CD8-positive, alpha-beta memory T cell (primary cell): ENCODE measurements around the gene GSPT1. TPM values are rescaled to one million over a fixed set of nuclear protein-coding genes. Genes with fewer than 3 reads are reported as not detected.

Source experiments
- CTCF ChIA-PET: fragments of 350-600 bp; sonication (Branson Sonifier 250); formaldehyde crosslinking; loops from one replicate; lab custom pipeline; 2021; ENCODE audit warnings: antibody characterized with exemption; lab: Charles Lee
- POLR2A ChIA-PET: fragments of 350-600 bp; sonication (Branson Sonifier 250); formaldehyde crosslinking; loops from one replicate; lab custom pipeline; 2021; ENCODE audit warnings: antibody characterized with exemption; lab: Charles Lee
- DNase-seq, 5 donors: peaks; one replicate each; pipeline versions ENCODE4 v3.0.0 to v3.0.0-alpha.2; 2020 to 2022; ENCODE audit warnings: mixed read lengths in 1 of 5
- H3K27ac ChIP-seq: one replicate; pipeline ENCODE4 v1.7.0; 2013; ENCODE audit warnings: low read depth, mild to moderate bottlenecking, low read length, moderate library complexity
- H3K27me3 ChIP-seq: 2 replicates; pipeline ENCODE4 v1.7.0; 2013; ENCODE audit warnings: low read length, mild to moderate bottlenecking; ENCODE audit not compliant: insufficient read depth, poor library complexity, severe bottlenecking
- H3K36me3 ChIP-seq: 2 replicates; pipeline ENCODE4 v1.7.0; 2013; ENCODE audit warnings: mild to moderate bottlenecking, low read length, moderate library complexity; ENCODE audit not compliant: insufficient read depth
- H3K4me1 ChIP-seq: 2 replicates; pipeline ENCODE4 v1.7.0; 2013; ENCODE audit warnings: mild to moderate bottlenecking, low read length, moderate library complexity; ENCODE audit not compliant: insufficient read depth
- H3K4me3 ChIP-seq: 2 replicates; pipeline ENCODE4 v1.7.0; 2013; ENCODE audit warnings: mild to moderate bottlenecking, low read length
- H3K9me3 ChIP-seq: 2 replicates; pipeline ENCODE4 v1.7.0; 2013; ENCODE audit warnings: mild to moderate bottlenecking, low read length
- H3K27ac Mint-ChIP-seq, 8 donors: one replicate each; pipeline ENCODE4 v1.8.0; 2020 to 2021; ENCODE audit warnings: mixed read lengths in 8 of 8, mild to moderate bottlenecking in 6 of 8, inconsistent platforms in 3 of 8, moderate library complexity in 3 of 8
- H3K27me3 Mint-ChIP-seq, 2 donors: one replicate each; pipeline ENCODE4 v1.8.0; 2020 to 2021; ENCODE audit warnings: mixed read lengths in 2 of 2, mild to moderate bottlenecking in 1 of 2, moderate library complexity in 1 of 2
- H3K36me3 Mint-ChIP-seq, 3 donors: one replicate each; pipeline ENCODE4 v1.8.0; 2020 to 2021; ENCODE audit warnings: mixed read lengths in 3 of 3, inconsistent platforms in 1 of 3, mild to moderate bottlenecking in 1 of 3
- H3K4me1 Mint-ChIP-seq, 3 donors: one replicate each; pipeline ENCODE4 v1.8.0; 2020 to 2021; ENCODE audit warnings: mixed read lengths in 3 of 3, inconsistent platforms in 1 of 3, mild to moderate bottlenecking in 1 of 3
- H3K4me3 Mint-ChIP-seq, 7 donors: one replicate each; pipeline ENCODE4 v1.8.0; 2020 to 2021; ENCODE audit warnings: mixed read lengths in 7 of 7, mild to moderate bottlenecking in 6 of 7, moderate library complexity in 4 of 7, inconsistent platforms in 2 of 7
- H3K9me3 Mint-ChIP-seq, 5 donors: one replicate each; pipeline ENCODE4 v1.8.0; 2020 to 2022; ENCODE audit warnings: mixed read lengths in 5 of 5, mild to moderate bottlenecking in 3 of 5, moderate library complexity in 2 of 5, inconsistent platforms in 1 of 5
- polyA plus RNA-seq: library from polyadenylated mRNA; unstranded; fragments of 300-500 nt; fragmentation: Illumina TruSeq; gene quantifications from one replicate; pipeline ENCODE4 v1.2.3, GENCODE V29; 2021
- total RNA-seq, 2 experiments: library from RNA; stranded (reverse); gene quantifications; one replicate each; pipeline ENCODE4 v1.2.3, GENCODE V29; 2021

GSPT1 gene
- total and polyA plus RNA-seq, 3 experiments from 2014 or later: 90.8 to 237 (median 228) TPM

GRCh38 chr16:11843206-11843605 lies 72.5 kb downstream of the GSPT1 start:
- Mint-ChIP-seq H3K36me3 (peaks cover 6 to 82% (median 27%) of the 10 kb centered on the region in 3 donors), H3K9me3 (no peaks in the 10 kb centered on the region), H3K4me1 (peaks cover 8 to 24% (median 17%) of the 10 kb centered on the region in 3 donors), H3K27ac (peak overlapping the region in 1 of 8 donors; percentile 15), H3K4me3 (no peak overlapping the region), H3K27me3 (no peaks in the 10 kb centered on the region)
- Histone ChIP-seq H3K27me3 (no peaks in the 10 kb centered on the region), H3K9me3 (no peaks in the 10 kb centered on the region), H3K36me3 (peaks cover 61% of the 10 kb centered on the region), H3K27ac (no peak overlapping the region), H3K4me3 (no peak overlapping the region), H3K4me1 (peaks cover 2% of the 10 kb centered on the region)
- ChIA-PET POLR2A (interaction anchor here (0.6 to 0.7 kb wide), 2 partner anchors 32 to 312 kb away, joined by 3 to 4 read pairs; no protein-coding TSS in a partner anchor), CTCF (no interaction called here)
- no peak for DNase-seq

- no peak overlapping the region for H3K4me3 ChIP-seq
- no peaks in the 10 kb centered on the region for H3K9me3 Mint-ChIP-seq
- H3K4me1 ChIP-seq: no peaks in the 10 kb centered on the region
- no peaks in the 10 kb centered on the region for H3K9me3 ChIP-seq
- H3K27ac Mint-ChIP-seq: peak overlapping the region in 1 of 8 donors; percentile 93
- peaks cover 3 to 13% (median 4%) of the 10 kb centered on the region in 3 donors for H3K4me1 Mint-ChIP-seq
- CTCF ChIA-PET: no interaction called here
- no peak for DNase-seq
- no peak overlapping the region for H3K27ac ChIP-seq
- POLR2A ChIA-PET: interaction anchor here (0.6 kb wide), 1 partner anchor 186 kb away, joined by 4 read pairs; no protein-coding TSS in a partner anchor
- H3K36me3 Mint-ChIP-seq: peaks cover 6 to 82% (median 24%) of the 10 kb centered on the region in 3 donors
- no peaks in the 10 kb centered on the region for H3K27me3 Mint-ChIP-seq
- no peak overlapping the region for H3K4me3 Mint-ChIP-seq
- H3K27me3 ChIP-seq: no peaks in the 10 kb centered on the region
- peaks cover 63% of the 10 kb centered on the region for H3K36me3 ChIP-seq
Observed at GRCh38 chr16:11841026-11841425, 74.7 kb downstream of the GSPT1 start.

- Histone ChIP-seq H3K4me1 (no peaks in the 10 kb centered on the region), H3K9me3 (no peaks in the 10 kb centered on the region), H3K27ac (no peak overlapping the region), H3K36me3 (peaks cover 37% of the 10 kb centered on the region), H3K27me3 (no peaks in the 10 kb centered on the region), H3K4me3 (no peak overlapping the region)
- H3K36me3 Mint-ChIP-seq: peaks cover 0 to 52% (median 18%) of the 10 kb centered on the region in 3 donors
- no peaks in the 10 kb centered on the region for H3K9me3 Mint-ChIP-seq
- POLR2A ChIA-PET: no interaction called here
- H3K4me3 Mint-ChIP-seq: no peak overlapping the region
- CTCF ChIA-PET: interaction anchor here (0.9 kb wide), 1 partner anchor 18 kb away, joined by 3 read pairs; no protein-coding TSS in a partner anchor
- no peak for DNase-seq
- peak overlapping the region in 1 of 8 donors; percentile 26 for H3K27ac Mint-ChIP-seq
- H3K4me1 Mint-ChIP-seq: peaks cover 0 to 5% (median 0%) of the 10 kb centered on the region in 3 donors
- no peaks in the 10 kb centered on the region for H3K27me3 Mint-ChIP-seq
Observed at GRCh38 chr16:11836650-11837244, 79.0 kb downstream of the GSPT1 start.

- H3K9me3 Mint-ChIP-seq: no peaks in the 10 kb centered on the region
- ChIA-PET POLR2A (no interaction called here), CTCF (no interaction called here)
- H3K36me3 Mint-ChIP-seq: peaks cover 0 to 46% (median 16%) of the 10 kb centered on the region in 3 donors
- no peak for DNase-seq
- no peak overlapping the region for H3K4me3 Mint-ChIP-seq
- Histone ChIP-seq H3K9me3 (no peaks in the 10 kb centered on the region), H3K36me3 (peaks cover 30% of the 10 kb centered on the region), H3K4me3 (no peak overlapping the region), H3K27ac (no peak overlapping the region), H3K4me1 (no peaks in the 10 kb centered on the region), H3K27me3 (no peaks in the 10 kb centered on the region)
- H3K4me1 Mint-ChIP-seq: peaks cover 0 to 5% (median 0%) of the 10 kb centered on the region in 3 donors
- H3K27ac Mint-ChIP-seq: peak overlapping the region in 3 of 8 donors; percentile 49 to 72 (median 51)
- no peaks in the 10 kb centered on the region for H3K27me3 Mint-ChIP-seq
Observed at GRCh38 chr16:11835891-11836649, 79.7 kb downstream of the GSPT1 start.

- CTCF ChIA-PET: no interaction called here
- DNase-seq: no peak
- Histone ChIP-seq H3K4me1 (no peaks in the 10 kb centered on the region), H3K27ac (no peak overlapping the region), H3K36me3 (peaks cover 23% of the 10 kb centered on the region), H3K4me3 (no peak overlapping the region), H3K9me3 (no peaks in the 10 kb centered on the region), H3K27me3 (no peaks in the 10 kb centered on the region)
- peaks cover 0 to 5% (median 0%) of the 10 kb centered on the region in 3 donors for H3K4me1 Mint-ChIP-seq
- peaks cover 0 to 39% (median 14%) of the 10 kb centered on the region in 3 donors for H3K36me3 Mint-ChIP-seq
- no peak overlapping the region for H3K27ac Mint-ChIP-seq
- POLR2A ChIA-PET: no interaction called here
- H3K9me3 Mint-ChIP-seq: no peaks in the 10 kb centered on the region
- H3K4me3 Mint-ChIP-seq: no peak overlapping the region
- no peaks in the 10 kb centered on the region for H3K27me3 Mint-ChIP-seq
Observed at GRCh38 chr16:11835309-11835708, 80.4 kb downstream of the GSPT1 start.

GRCh38 chr16:11833951-11834695 lies 81.6 kb downstream of the GSPT1 start:
- Mint-ChIP-seq H3K4me1 (no peaks in the 10 kb centered on the region), H3K9me3 (no peaks in the 10 kb centered on the region), H3K4me3 (no peak overlapping the region), H3K36me3 (peaks cover 0 to 29% (median 6%) of the 10 kb centered on the region in 3 donors), H3K27me3 (no peaks in the 10 kb centered on the region), H3K27ac (no peak overlapping the region)
- POLR2A ChIA-PET: no interaction called here
- no peaks in the 10 kb centered on the region for H3K9me3 ChIP-seq
- H3K4me1 ChIP-seq: no peaks in the 10 kb centered on the region
- H3K27ac ChIP-seq: no peak overlapping the region
- H3K4me3 ChIP-seq: no peak overlapping the region
- peaks cover 15% of the 10 kb centered on the region for H3K36me3 ChIP-seq
- DNase-seq: no peak
- CTCF ChIA-PET: no interaction called here
- H3K27me3 ChIP-seq: no peaks in the 10 kb centered on the region

GRCh38 chr16:11828696-11829095 lies 87.1 kb downstream of the GSPT1 start:
- CTCF ChIA-PET: no interaction called here
- no peaks in the 10 kb centered on the region for H3K9me3 ChIP-seq
- no peak overlapping the region for H3K27ac ChIP-seq
- Mint-ChIP-seq H3K9me3 (no peaks in the 10 kb centered on the region), H3K36me3 (no peaks in the 10 kb centered on the region), H3K27ac (no peak overlapping the region), H3K27me3 (peaks cover 0 to 2% of the 10 kb centered on the region in 2 donors), H3K4me1 (no peaks in the 10 kb centered on the region), H3K4me3 (no peak overlapping the region)
- no peak overlapping the region for H3K4me3 ChIP-seq
- H3K27me3 ChIP-seq: no peaks in the 10 kb centered on the region
- H3K4me1 ChIP-seq: no peaks in the 10 kb centered on the region
- DNase-seq: no peak
- H3K36me3 ChIP-seq: no peaks in the 10 kb centered on the region
- POLR2A ChIA-PET: no interaction called here
